ENCODE results near the gene INS. TPM values are rescaled to one million over a fixed set of nuclear protein-coding genes. Genes with fewer than 3 reads are reported as not detected.

The INS gene
- total RNA-seq (2021; fragmentation: NEBNext Ultra II Directional; extraction: Animal tissue kit (Norgen Biotek cat#: 25700)): not detected in 2 replicates
- polyA plus RNA-seq (2011; rRNA removed): not detected in 2 replicates
- not detected for polyA plus RNA-seq (2011; cell fraction: cytosol; rRNA removed)
- polyA plus RNA-seq (2011; cell fraction: nucleus; rRNA removed): not detected
- polyA plus RNA-seq (2012, experiment 1 of 2): not detected in 4 replicates
- polyA plus RNA-seq (2012, experiment 2 of 2): not detected
- not detected for polyA plus RNA-seq (2013, experiment 1 of 2)
- not detected for polyA plus RNA-seq (2013, experiment 2 of 2)
- not detected in 2 replicates for polyA minus RNA-seq (2011; rRNA and poly(A)+ RNA removed)
- polyA minus RNA-seq (2011; cell fraction: cytosol; rRNA and poly(A)+ RNA removed): not detected
- polyA minus RNA-seq (2011; cell fraction: nucleus; rRNA and poly(A)+ RNA removed): not detected
- long read RNA-seq, experiment 1: 0 reads
- long read RNA-seq, experiment 2: 0 reads

DNA sequence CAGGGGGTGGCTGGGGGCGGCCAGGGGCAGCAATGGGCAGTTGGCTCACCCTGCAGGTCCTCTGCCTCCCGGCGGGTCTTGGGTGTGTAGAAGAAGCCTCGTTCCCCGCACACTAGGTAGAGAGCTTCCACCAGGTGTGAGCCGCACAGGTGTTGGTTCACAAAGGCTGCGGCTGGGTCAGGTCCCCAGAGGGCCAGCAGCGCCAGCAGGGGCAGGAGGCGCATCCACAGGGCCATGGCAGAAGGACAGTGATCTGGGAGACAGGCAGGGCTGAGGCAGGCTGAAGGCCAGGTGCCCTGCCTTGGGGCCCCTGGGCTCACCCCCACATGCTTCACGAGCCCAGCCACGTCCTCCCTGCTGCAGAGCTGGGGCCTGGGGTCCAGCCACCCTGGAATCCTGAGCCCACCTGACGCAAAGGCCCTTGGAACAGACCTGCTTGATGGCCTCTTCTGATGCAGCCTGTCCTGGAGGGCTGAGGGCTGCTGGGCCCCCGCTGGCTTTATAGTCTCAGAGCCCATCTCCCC is at the start of gene INS:
INS (minus strand) TSS at position 474 of the 524 bp plus-strand sequence; CDS start at position 236, 238 bp downstream.
- no peaks in the 10 kb centered on the region for H3K36me3 ChIP-seq (ENCODE audit: control insufficient read depth in 2 of 4, insufficient read depth in 4 of 4, low read length in 3 of 4)
- H3K23ac ChIP-seq (ENCODE audit: insufficient read length): no peak within 1 kb of the TSS
- no peak within 1 kb of the TSS for H2BK15ac ChIP-seq (ENCODE audit: low read length)
- no peaks in the 10 kb centered on the region for H3K79me1 ChIP-seq (ENCODE audit: low read depth, low read length)
- no peaks in the 10 kb centered on the region for H3K9me3 ChIP-seq (ENCODE audit: insufficient read depth in 2 of 2, low read depth in 1 of 2, low read length in 1 of 2)
- no peak within 1 kb of the TSS for H4K91ac ChIP-seq (replicated peaks; ENCODE audit: insufficient read length, low read length)
- H3K4me1 ChIP-seq (replicated peaks in 1 of 4; ENCODE audit: control insufficient read depth in 3 of 4, insufficient read depth in 4 of 4, low read length in 3 of 4): no peaks in the 10 kb centered on the region
- no peak within 1 kb of the TSS for H2BK120ac ChIP-seq (replicated peaks; ENCODE audit: low read depth, low read length)
- no peak within 1 kb of the TSS for H3K18ac ChIP-seq (ENCODE audit: extremely low read depth, low read length)
- no peak within 1 kb of the TSS for H3K4me3 ChIP-seq (ENCODE audit: extremely low read depth in 1 of 4, insufficient read depth in 2 of 4, low read depth in 3 of 4, low read length in 4 of 4)
- H3K27me3 ChIP-seq (replicated peaks in 1 of 4; ENCODE audit: control insufficient read depth in 3 of 4, extremely low read depth in 1 of 4, insufficient read depth in 3 of 4, low read length in 3 of 4): no peaks in the 10 kb centered on the region; a peak in 2 of 7 replicates
- peak within 1 kb of the TSS; percentile 14; the same call in 1 of the 2 replicates for H4K8ac ChIP-seq (ENCODE audit: extremely low read depth, insufficient read depth, low read length)
- no peak within 1 kb of the TSS for H2AK5ac ChIP-seq (ENCODE audit: low read depth, low read length)
- H3K23me2 ChIP-seq (ENCODE audit: low read depth, low read length): no peaks in the 10 kb centered on the region
- no peaks in the 10 kb centered on the region for H3K79me2 ChIP-seq (ENCODE audit: control insufficient read depth in 1 of 2, insufficient read depth in 2 of 2, low read length in 2 of 2)
- ChIA-PET CTCF (ENCODE audit: partially characterized antibody) (interaction anchor here (1.1 to 20.6 kb wide), 8 partner anchors 5 to 467 kb away, joined by 3 to 439 read pairs (median 238); partner anchors contain the start of genes INS, LSP1, MRPL23 and SYT8), POLR2A (ENCODE audit: partially characterized antibody) (no interaction called here)
- H3K27ac ChIP-seq (ENCODE audit: low read depth, low read length): no peak within 1 kb of the TSS
- H3K56ac ChIP-seq (replicated peaks; ENCODE audit: insufficient read length, low read depth, low read length): no peak within 1 kb of the TSS
- H2BK20ac ChIP-seq (ENCODE audit: low read length): no peak within 1 kb of the TSS
- TF ChIP-seq, protein P1, sequence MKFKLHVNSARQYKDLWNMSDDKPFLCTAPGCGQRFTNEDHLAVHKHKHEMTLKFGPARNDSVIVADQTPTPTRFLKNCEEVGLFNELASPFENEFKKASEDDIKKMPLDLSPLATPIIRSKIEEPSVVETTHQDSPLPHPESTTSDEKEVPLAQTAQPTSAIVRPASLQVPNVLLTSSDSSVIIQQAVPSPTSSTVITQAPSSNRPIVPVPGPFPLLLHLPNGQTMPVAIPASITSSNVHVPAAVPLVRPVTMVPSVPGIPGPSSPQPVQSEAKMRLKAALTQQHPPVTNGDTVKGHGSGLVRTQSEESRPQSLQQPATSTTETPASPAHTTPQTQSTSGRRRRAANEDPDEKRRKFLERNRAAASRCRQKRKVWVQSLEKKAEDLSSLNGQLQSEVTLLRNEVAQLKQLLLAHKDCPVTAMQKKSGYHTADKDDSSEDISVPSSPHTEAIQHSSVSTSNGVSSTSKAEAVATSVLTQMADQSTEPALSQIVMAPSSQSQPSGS (IDR thresholded peaks at IDR 0.05; ENCODE audit: low read length): no peak
- TF ChIP-seq SIX5 (IDR thresholded peaks at IDR 0.05; ENCODE audit: low read depth, low read length): no peak
- TF ChIP-seq SP4 (IDR thresholded peaks at IDR 0.05; ENCODE audit: low read length): no peak
- TF ChIP-seq CHD2 (IDR thresholded peaks at IDR 0.05; ENCODE audit: low read length): no peak
- TF ChIP-seq, protein P2, sequence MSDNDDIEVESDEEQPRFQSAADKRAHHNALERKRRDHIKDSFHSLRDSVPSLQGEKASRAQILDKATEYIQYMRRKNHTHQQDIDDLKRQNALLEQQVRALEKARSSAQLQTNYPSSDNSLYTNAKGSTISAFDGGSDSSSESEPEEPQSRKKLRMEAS (IDR thresholded peaks at IDR 0.05): no peak
- TF ChIP-seq POLR2A (IDR thresholded peaks at IDR 0.05; ENCODE audit: control extremely low read depth in 1 of 2, low read depth in 2 of 2, low read length in 2 of 2): no peak
- TF ChIP-seq MAFK (IDR thresholded peaks at IDR 0.05; ENCODE audit: low read depth, low read length): no peak
- no peak for TF ChIP-seq PHF8 (conservative IDR thresholded peaks at IDR 0.05; ENCODE audit: low read depth, low read length)
- TF ChIP-seq SP2 (IDR thresholded peaks at IDR 0.05; ENCODE audit: low read length): no peak
- no peak for TF ChIP-seq POU5F1 (IDR thresholded peaks at IDR 0.05; ENCODE audit: low read depth, low read length)
- no peak within 1 kb of the TSS for H4K5ac ChIP-seq (ENCODE audit: insufficient read length, low read depth, low read length)
- DNase-seq (ENCODE audit: low read depth in 1 of 2, low spot score in 2 of 2) (no peak), FAIRE-seq (no peak)
- H2BK5ac ChIP-seq (ENCODE audit: low read depth, low read length): no peak within 1 kb of the TSS
- H3K14ac ChIP-seq (ENCODE audit: insufficient read length): no peak within 1 kb of the TSS
- WGBS, 2 experiments (ENCODE audit: extremely low coverage in 1 of 2, insufficient coverage in 1 of 2, insufficient read length in 1 of 2, insufficient replicate concordance in 2 of 2, low coverage in 1 of 2, low lambda C conversion rate in 2 of 2, missing lambda C conversion rate in 1 of 2): 77% methylated on average over 7 of the region's 13 CpGs; no CpG with 5 or more reads in 1 of the 2 experiments
- H3K4me2 ChIP-seq (ENCODE audit: insufficient read depth in 1 of 2, low read depth in 2 of 2, low read length in 2 of 2): no peak within 1 kb of the TSS
- H2AFZ ChIP-seq (ENCODE audit: low read length): no peak within 1 kb of the TSS
- H2BK12ac ChIP-seq (ENCODE audit: low read depth, low read length): no peak within 1 kb of the TSS
- H3K4ac ChIP-seq (replicated peaks; ENCODE audit: insufficient read length, low read depth, low read length): no peak within 1 kb of the TSS
- H3K9ac ChIP-seq (replicated peaks in 1 of 4; ENCODE audit: extremely low read depth in 1 of 4, low read depth in 3 of 4, low read length in 3 of 4): no peak within 1 kb of the TSS
- peaks cover 0 to 3% of the 10 kb centered on the region in 2 experiments for H4K20me1 ChIP-seq (replicated peaks in 1 of 2; ENCODE audit: control insufficient read depth in 1 of 2, insufficient read depth in 2 of 2, low read length in 2 of 2)

All from H1 (cell line).